Stimulated activated CD4-positive, alpha-beta T cell treated with anti-CD3 and anti-CD28 coated beads, Interleukin-15, amount 100 ng/mL, for 48 hours (primary cell): Measurements from ENCODE around the gene SMC4.

Experiments
- DNase-seq, 2 donors: peaks; one replicate each; pipeline ENCODE4 v3.0.0-alpha.2; 2020; ENCODE audit warnings: low read depth in 2 of 2

SMC4 gene

DNA sequence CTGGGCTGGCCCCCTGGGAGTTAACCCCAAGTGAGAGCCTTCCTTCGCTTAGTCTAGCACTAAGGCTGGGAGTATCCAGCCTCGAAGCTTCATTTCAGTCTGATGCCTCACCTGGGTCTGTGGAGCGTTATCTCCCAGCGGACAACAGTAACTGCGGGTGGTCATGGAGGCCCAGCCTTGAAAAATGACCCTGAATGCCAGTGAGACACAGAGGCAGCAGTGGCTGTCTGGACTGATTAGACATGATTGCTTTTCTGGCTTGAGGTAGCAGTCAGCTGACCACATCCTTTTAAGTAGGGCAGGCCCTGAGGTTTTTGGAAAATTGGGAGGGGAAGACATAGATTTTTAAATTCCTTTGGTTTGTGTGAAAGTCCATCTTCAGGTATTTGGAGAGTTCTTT, 78.3 kb downstream of the SMC4 start:
- DNase-seq = no peak

DNA sequence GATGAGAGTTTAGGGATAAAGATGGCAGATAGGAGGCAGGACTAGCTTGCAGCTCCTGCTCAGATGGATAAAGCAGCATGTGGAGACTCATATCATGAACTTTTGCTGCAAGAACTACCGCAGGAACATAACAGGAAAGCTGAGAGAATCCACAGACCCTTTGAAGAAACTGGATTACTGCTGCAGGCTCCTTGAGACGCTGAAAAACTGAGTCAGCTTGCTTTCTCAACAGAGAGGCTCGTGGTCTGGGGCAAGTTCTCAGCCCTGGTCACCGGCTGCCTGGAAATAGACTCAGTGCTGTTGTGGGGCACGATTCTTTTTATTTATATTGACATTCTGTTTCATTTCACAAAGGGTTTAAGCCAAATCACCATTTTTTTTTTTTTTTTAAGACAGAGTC, 78.9 kb downstream of the SMC4 start:
- DNase-seq = no peak

DNA sequence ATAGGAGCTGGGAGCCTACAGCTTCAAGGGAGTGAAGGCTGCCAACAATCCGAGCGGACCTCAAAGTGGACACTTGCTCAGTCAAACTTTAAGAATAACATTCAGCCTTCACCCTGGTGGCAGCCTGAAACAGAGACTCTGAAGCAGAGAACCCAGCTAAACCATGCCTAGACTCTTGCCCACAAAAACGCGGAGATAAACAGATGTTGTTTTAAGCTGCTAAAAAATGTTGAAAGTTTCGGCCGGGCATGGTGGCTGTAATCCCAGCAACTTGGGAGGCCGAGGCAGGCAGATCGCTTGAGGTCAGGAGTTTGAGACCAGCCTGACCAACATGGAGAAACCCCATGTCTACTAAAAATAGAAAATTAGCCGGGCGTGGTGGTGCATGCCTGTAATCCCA, 79.9 kb downstream of the SMC4 start:
- DNase-seq = no peak

DNA sequence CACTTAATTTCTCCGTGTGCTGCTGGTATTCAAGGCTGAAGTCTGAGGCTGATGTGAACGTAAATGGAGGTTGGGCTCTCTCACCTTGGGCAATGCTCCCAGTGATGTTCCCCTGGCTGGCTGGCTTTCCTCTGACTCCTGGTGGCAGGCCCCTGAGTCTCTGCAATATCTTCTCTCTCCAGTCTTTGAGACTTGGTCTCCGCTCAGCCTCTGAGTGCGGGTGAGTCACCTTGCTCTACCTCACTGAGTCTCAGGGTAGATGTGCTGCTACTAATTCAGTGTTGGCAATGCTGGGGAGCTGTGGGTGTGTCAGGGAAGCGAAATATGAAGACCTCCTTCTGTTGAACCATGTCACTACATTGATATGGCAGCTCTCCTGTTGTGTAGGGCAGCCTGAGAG, 81.5 kb downstream of the SMC4 start:
- no peak for DNase-seq

DNA sequence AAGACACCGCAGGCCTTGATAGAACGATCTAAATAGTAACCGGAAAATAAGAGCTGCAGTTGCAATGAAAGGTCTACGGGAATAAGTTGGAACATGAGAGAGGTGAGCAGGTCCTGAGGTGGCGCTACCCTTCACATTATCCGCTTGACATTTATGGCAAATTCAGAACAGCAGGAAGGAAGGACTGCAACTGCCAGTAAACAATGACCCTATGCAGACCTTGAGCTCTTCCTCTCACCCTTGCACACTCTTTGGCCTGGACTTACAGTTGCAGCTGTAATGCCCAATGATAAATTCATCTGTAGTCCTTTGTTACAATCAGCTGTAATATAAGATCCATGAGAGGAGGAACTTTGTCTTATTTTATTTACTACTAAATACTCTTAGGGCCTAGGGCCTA, 82.4 kb downstream of the SMC4 start:
- DNase-seq = no peak

DNA sequence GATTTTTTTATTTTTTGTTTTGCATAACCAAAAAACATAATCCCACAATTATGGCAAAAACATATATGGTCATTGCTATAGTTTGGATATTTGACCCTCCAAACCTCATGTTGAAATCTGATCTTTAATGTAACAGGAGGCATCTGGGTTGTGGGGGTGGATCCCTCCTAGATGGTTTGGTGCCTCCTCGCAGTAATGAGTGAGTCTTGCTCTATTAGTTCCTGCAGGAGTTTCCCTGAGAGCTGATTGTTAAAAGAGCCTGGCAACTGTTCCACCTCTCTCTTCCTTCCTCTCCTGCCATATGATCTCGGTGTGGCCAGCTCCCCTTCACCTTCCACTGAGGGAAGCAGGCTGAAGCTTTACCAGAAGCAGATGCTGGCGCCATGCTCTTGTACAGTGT, 83.3 kb downstream of the SMC4 start:
- no peak for DNase-seq
